K562 (cell line): Measurements from ENCODE around the gene PIK3CG. TPM values are rescaled to one million over a fixed set of nuclear protein-coding genes. Genes with fewer than 3 reads are reported as not detected.

ENCODE experiments used
- ATAC-seq: fragments of 200-7000 bp; cut with Tn5 transposase; 3 replicates; pipeline ENCODE4 v1.9.1; 2020; ENCODE audit warnings: moderate library complexity
- BruUV-seq: library from RNA; stranded (reverse); fragments of 400-500 nt; replicated peaks from 2 replicates; lab custom pipeline; 2021; lab: Mats Ljungman, UMichigan
- CTCF ChIA-PET: fragments of 300-600 bp; formaldehyde crosslinking; extraction: SDS; loops from one replicate; lab custom pipeline; 2021; ENCODE audit warnings: low intra/inter-chr PET ratio; lab: Yijun Ruan, JAX
- POLR2A ChIA-PET: fragments of 300-600, 350-650 bp; sonication (Branson Sonifier 250); formaldehyde crosslinking; extraction: SDS; loops from one replicate; lab custom pipeline; 2021; ENCODE audit warnings: antibody characterized with exemption, inconsistent platforms; lab: Yijun Ruan, JAX
- DNase-seq, 4 experiments: peaks; one replicate each; pipeline versions ENCODE4 v3.0.0 to v3.0.0-alpha.2; 2011 to 2018; ENCODE audit warnings: low spot score in 3 of 4, mixed read lengths in 3 of 4; ENCODE audit errors: extremely low read depth in 1 of 4
- FAIRE-seq: peaks from 2 replicates; lab custom pipeline; 2011; peaks lifted over from hg19 to GRCh38; lab: Jason Lieb, UNC
- H2AFZ ChIP-seq: 2 replicates; pipeline ENCODE4 v1.6.0; 2011; ENCODE audit warnings: low read depth, low read length, control low read depth, inconsistent platforms
- H3K27ac ChIP-seq: fragments of 200-600 bp; 3 replicates; pipeline ENCODE4 v1.8.0; 2011; ENCODE audit warnings: low read depth, mild to moderate bottlenecking, control low read depth, inconsistent platforms, low read length, moderate library complexity, mixed read lengths; ENCODE audit errors: extremely low read depth
- H3K27me3 ChIP-seq, 2 experiments: fragments of 300-600 bp in 1 of 2; 2 replicates in 1 of 2; 3 replicates in 1 of 2; pipeline versions ENCODE4 v1.6.0 to v1.8.0; 2011; ENCODE audit warnings: inconsistent platforms in 2 of 2, low read length in 2 of 2, mild to moderate bottlenecking in 1 of 2, mixed read lengths in 1 of 2, moderate library complexity in 1 of 2; ENCODE audit not compliant: control insufficient read depth in 2 of 2, insufficient read depth in 2 of 2
- H3K36me3 ChIP-seq: fragments of 300-600 bp; 3 replicates; pipeline ENCODE4 v1.8.0; 2011; ENCODE audit warnings: mild to moderate bottlenecking, low read length, inconsistent platforms; ENCODE audit not compliant: control insufficient read depth, insufficient read depth
- H3K4me1 ChIP-seq, 2 experiments: fragments of 200-600 bp in 1 of 2; replicated peaks in 1 of 2; 2 replicates in 1 of 2; 3 replicates in 1 of 2; pipeline versions ENCODE4 v1.5.1 to v1.8.0; 2011; ENCODE audit warnings: inconsistent platforms in 2 of 2, low read length in 2 of 2, mild to moderate bottlenecking in 1 of 2, mixed read lengths in 1 of 2, moderate library complexity in 1 of 2; ENCODE audit not compliant: control insufficient read depth in 2 of 2, insufficient read depth in 2 of 2
- H3K4me2 ChIP-seq: 2 replicates; pipeline ENCODE4 v1.6.1; 2011; ENCODE audit warnings: low read length, control low read depth, inconsistent platforms, mixed read lengths; ENCODE audit not compliant: insufficient read depth
- H3K4me3 ChIP-seq: fragments of 200-600 bp; sonication (generic), shearing (Covaris generic); 2 replicates; pipeline ENCODE4 v1.5.1; 2016; ENCODE audit warnings: control low read depth, inconsistent platforms
- H3K79me2 ChIP-seq: fragments of 200-600 bp; 3 replicates; pipeline ENCODE4 v1.8.0; 2011; ENCODE audit warnings: low read length, inconsistent platforms; ENCODE audit not compliant: control insufficient read depth, insufficient read depth
- H3K9ac ChIP-seq, 2 experiments: 2 replicates each; pipeline versions ENCODE4 v1.6.0 to v1.6.1; 2011; ENCODE audit warnings: low read depth in 2 of 2, low read length in 2 of 2, control low read depth in 1 of 2, inconsistent platforms in 1 of 2, mild to moderate bottlenecking in 1 of 2, mixed read lengths in 1 of 2; ENCODE audit not compliant: insufficient read depth in 1 of 2
- H3K9me1 ChIP-seq: one replicate; pipeline ENCODE4 v1.6.0; 2011; ENCODE audit warnings: inconsistent platforms, mild to moderate bottlenecking, low read length, moderate library complexity; ENCODE audit not compliant: control insufficient read depth, insufficient read depth
- H3K9me3 ChIP-seq: replicated peaks from 2 replicates; pipeline ENCODE4 v1.5.1; 2011; ENCODE audit warnings: low read depth, low read length, inconsistent platforms; ENCODE audit not compliant: control insufficient read depth, insufficient read depth
- H4K20me1 ChIP-seq: replicated peaks from 2 replicates; pipeline ENCODE4 v1.6.1; 2011; ENCODE audit warnings: low read length, inconsistent platforms, mixed read lengths; ENCODE audit not compliant: control insufficient read depth, insufficient read depth
- IRF1 ChIP-seq: sonication (generic); formaldehyde crosslinking; IDR thresholded peaks from 2 replicates; pipeline ENCODE4 v1.8.0; 2022; ENCODE audit warnings: missing genetic modification reagents, mild to moderate bottlenecking, borderline replicate concordance
- KLF6 ChIP-seq: fragments of 250-450 bp; sonication (Bioruptor Pico); IDR thresholded peaks from 2 replicates; pipeline ENCODE4 v1.4.0; 2020; ENCODE audit warnings: mild to moderate bottlenecking, moderate library complexity, borderline replicate concordance
- PRMT5 ChIP-seq: sonication (generic); formaldehyde crosslinking; IDR thresholded peaks from 2 replicates; pipeline ENCODE4 v1.5.0; 2020; ENCODE audit warnings: missing genetic modification reagents
- PTTG1 ChIP-seq: fragments of 450-650 bp; IDR thresholded peaks from 2 replicates; pipeline ENCODE4 v1.6.1; 2016; ENCODE audit warnings: low read depth, mild to moderate bottlenecking, missing genetic modification characterization, missing compliant biosample characterization
- RFX7 ChIP-seq: fragments of 250-450 bp; sonication (Bioruptor Pico); IDR thresholded peaks from 2 replicates; pipeline ENCODE4 v1.5.1; 2021; ENCODE audit warnings: mild to moderate bottlenecking
- TSC22D4 ChIP-seq: fragments of 450-650 bp; IDR thresholded peaks from 2 replicates; pipeline ENCODE4 v1.6.1; 2016; ENCODE audit warnings: missing genetic modification characterization, missing biosample characterization, control low read depth
- ZNF324 ChIP-seq: fragments of 250-450 bp; sonication (Bioruptor Pico); IDR thresholded peaks from 2 replicates; pipeline ENCODE4 v1.4.0; 2020; ENCODE audit warnings: mild to moderate bottlenecking
- ZNF354B ChIP-seq: fragments of 250-450 bp; sonication (Bioruptor Pico); IDR thresholded peaks from 2 replicates; pipeline ENCODE4 v1.4.0; 2020
- WGBS: fragments of 100-300 bp; shearing (Covaris generic); methylation state at CpG from one replicate; pipeline ENCODE4 v1.1.6; 2016; ENCODE audit warnings: low coverage, mixed read lengths; ENCODE audit not compliant: insufficient coverage; ENCODE audit errors: missing lambda C conversion rate; 5-methylcytosine and 5-hydroxymethylcytosine counted together
- in situ Hi-C: fragments of 300-500 bp; cut with MboI; formaldehyde crosslinking; loops from 4 replicates; pipeline ENCODE4 v1.15.0; 2018; ENCODE audit warnings: inconsistent platforms, mixed read lengths
- intact Hi-C: fragments of 100-400 bp; cut with micrococcal nuclease; formaldehyde crosslinking; loops from 2 replicates; pipeline ENCODE4 v1.14.2; 2022
- polyA plus RNA-seq, 8 experiments: library from polyadenylated mRNA; depleted of rRNA in 4 of 8; stranded (reverse) in 5 of 8; unstranded in 3 of 8; fragments of >200 nt; fragmentation: Nextera tagmentation in 2 of 8; fragmentation: Illumina TruSeq in 1 of 8; extraction: Ambion mirVana in 2 of 8; extraction: Trizol in 1 of 8; gene quantifications; 2 replicates each; pipeline versions ENCODE4 v1.2.1 to v1.2.3, GENCODE V29; 2011 to 2014; ENCODE audit warnings: inconsistent platforms in 1 of 8, missing spikeins in 1 of 8
- total RNA-seq, 7 experiments: library from RNA; depleted of rRNA in 6 of 7; stranded (reverse); fragments of >200 nt in 6 of 7; fragmentation: Illumina TruSeq in 2 of 7; extraction: Trizol in 2 of 7; gene quantifications; 2 replicates each; pipeline versions ENCODE4 v1.2.1 to v1.2.3, GENCODE V29; 2011 to 2021; ENCODE audit warnings: low replicate concordance in 1 of 7

The PIK3CG gene
- total and polyA plus RNA-seq, 9 of the 15 experiments (the other 6 are each of a cell fraction or from before 2014, with no cell fraction given): 5.3 to 42.5 (median 29.0) TPM

DNA sequence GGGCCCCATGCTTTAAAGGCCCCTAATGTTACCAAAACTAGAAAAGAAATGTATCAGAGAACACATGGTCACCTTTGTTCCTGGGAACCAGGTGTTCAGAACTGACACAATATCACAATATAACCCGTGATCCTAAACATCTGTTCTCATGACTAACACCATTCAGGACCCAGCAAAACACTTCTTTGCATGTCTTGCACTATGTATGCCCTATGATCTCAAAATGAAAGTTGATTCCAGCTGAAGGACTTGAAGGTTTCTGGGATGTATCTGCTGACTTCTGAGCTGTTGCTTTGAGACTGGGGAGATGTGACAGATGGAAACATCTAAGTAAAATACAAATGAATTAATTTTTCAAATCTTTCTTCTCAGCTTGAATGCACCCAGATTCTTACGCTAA, 37.5 kb upstream of the PIK3CG start:
- BruUV-seq: no TSS peak
- Histone ChIP-seq H3K27ac (no peak overlapping the region), H2AFZ (no peak overlapping the region), H3K9me1 (no peaks in the 10 kb centered on the region), H3K4me1 (no peaks in the 10 kb centered on the region; a peak in 1 of 5 replicates), H3K79me2 (no peaks in the 10 kb centered on the region), H4K20me1 (no peaks in the 10 kb centered on the region), H3K36me3 (no peaks in the 10 kb centered on the region), H3K9ac (no peak overlapping the region), H3K4me2 (no peak overlapping the region), H3K4me3 (no peak overlapping the region), H3K27me3 (no peaks in the 10 kb centered on the region), H3K9me3 (0 out of 2 replicates have a peak, but pooled peaks cover 5% of the 10 kb centered on the region)
- ChIA-PET CTCF (no interaction called here), POLR2A (interaction anchor here (0.8 to 1.6 kb wide), 2 partner anchors 8 to 10 kb away, joined by 3 to 4 read pairs; no protein-coding TSS in a partner anchor)
- WGBS: 43% methylated on average over 2 of the region's 2 CpGs
- ATAC-seq (no peak), DNase-seq (no peak)
- intact Hi-C loops: no loop called here
- in situ Hi-C loops: no loop called here
- TF ChIP-seq IRF1 (CRISPR knock-in tag) (no peak), TSC22D4 (no peak), KLF6 (CRISPR knock-in tag) (no peak), PTTG1 (tag) (no peak), ZNF354B (CRISPR knock-in tag) (no peak), ZNF324 (CRISPR knock-in tag) (no peak), PRMT5 (CRISPR knock-in tag) (no peak), RFX7 (CRISPR knock-in tag) (no peak)
- TF ChIP-seq, all 486 proteins: peak for 0
- FAIRE-seq: no peak
